Dermis blood vessel endothelial cell (primary cell): ENCODE results near the gene ALKBH8. TPM values are rescaled to one million over a fixed set of nuclear protein-coding genes. Genes with fewer than 3 reads are reported as not detected.
A peak's percentile ranks its signal among the peaks of the same experiment; 100 is the strongest.
"Not testable (repeated sequence)": the region's sequence is repeated elsewhere in the genome, so short reads cannot be mapped to it uniquely, and the experiment has no call there.

Experiments
- DNase-seq: peaks from one replicate; pipeline ENCODE4 v3.0.0; 2010
- total RNA-seq: library from RNA; depleted of rRNA; stranded (reverse); fragments of >200 nt; gene quantifications from 2 replicates; pipeline ENCODE4 v1.2.3, GENCODE V29; 2014

Gene ALKBH8
- total RNA-seq, 1 donor from 2014 or later: 6.8 TPM

- no peak for DNase-seq
These were observed 63.8 kb downstream of the ALKBH8 start for GRCh38 chr11:107501713-107502112.

- DNase-seq: not testable (repeated sequence)
These were observed 68.2 kb downstream of the ALKBH8 start for GRCh38 chr11:107497371-107497770.

GRCh38 chr11:107496011-107496410 lies 69.5 kb downstream of the ALKBH8 start:
- DNase-seq: peak; percentile 71

- no peak for DNase-seq
These were observed 71.5 kb downstream of the ALKBH8 start for GRCh38 chr11:107494055-107494454.

GRCh38 chr11:107493117-107493516 lies 72.4 kb downstream of the ALKBH8 start:
- DNase-seq: no peak

- DNase-seq: no peak
These were observed 74.7 kb downstream of the ALKBH8 start for GRCh38 chr11:107490836-107491235.

GRCh38 chr11:107482234-107482633 lies 83.3 kb downstream of the ALKBH8 start:
- no peak for DNase-seq

GRCh38 chr11:107478922-107479321 lies 86.6 kb downstream of the ALKBH8 start:
- no peak for DNase-seq

- no peak for DNase-seq
These were observed 87.7 kb downstream of the ALKBH8 start for GRCh38 chr11:107477820-107478219.

GRCh38 chr11:107473792-107474191 lies 91.7 kb downstream of the ALKBH8 start:
- DNase-seq: no peak

- DNase-seq: no peak
These were observed 92.6 kb downstream of the ALKBH8 start for GRCh38 chr11:107472966-107473365.

GRCh38 chr11:107468596-107468995 lies 96.9 kb downstream of the ALKBH8 start:
- DNase-seq: peak; percentile 29

GRCh38 chr11:107467696-107468095 lies 97.8 kb downstream of the ALKBH8 start:
- DNase-seq: no peak

- not testable (repeated sequence) for DNase-seq
These were observed 99.2 kb downstream of the ALKBH8 start for GRCh38 chr11:107466275-107466866.

GRCh38 chr11:107457558-107458271 lies 107.8 kb downstream of the ALKBH8 start, which contains the start of gene CWF19L2:
CWF19L2 (minus strand) TSS chr11:107457825; CDS start chr11:107457816, 9 bp downstream.
- peak; percentile 96 for DNase-seq

- peak; percentile 31 for DNase-seq
These were observed 108.4 kb downstream of the ALKBH8 start for GRCh38 chr11:107457205-107457557.

GRCh38 chr11:107453594-107454286 lies 111.8 kb downstream of the ALKBH8 start:
- DNase-seq: no peak

Other genes with a start within 250 kb of the ALKBH8 start
- gene CWF19L2, start 107.9 kb downstream of the ALKBH8 start, total RNA-seq: 12.4 and 16.0 TPM in 2 replicates
- gene ELMOD1, start 25.4 kb upstream of the ALKBH8 start, total RNA-seq: 0.17 and 2.1 TPM in 2 replicates
- gene SLN, start 146.3 kb upstream of the ALKBH8 start, total RNA-seq: not detected in 2 replicates